ENCODE measurements around the gene NUDT22. TPM values are rescaled to one million over a fixed set of nuclear protein-coding genes. Genes with fewer than 3 reads are reported as not detected.

The NUDT22 gene
- total RNA-seq, 4 donors from 2014 or later: 36.8 to 53.7 (median 45.8) TPM

GRCh38 chr11:64226507-64227051 is 505 bp downstream of the NUDT22 start:
- Histone ChIP-seq H3K36me3 (peaks cover 0 to 10% of the 10 kb centered on the region in 2 donors), H3K9me3 (no peaks in the 10 kb centered on the region), H3K27ac (peak overlapping the region; percentile 83 to 94 (median 88)), H3K4me3 (peak overlapping the region; percentile 66 to 88), H3K27me3 (no peaks in the 10 kb centered on the region), H3K4me1 (peaks cover 0 to 66% (median 32%) of the 10 kb centered on the region in 3 donors)
- peak; percentile 27 for ATAC-seq
- no CpG with 5 or more reads among the region's 26 CpGs for WGBS, 2 donors (ENCODE audit: low coverage in 1 of 2)
- TF ChIP-seq EP300 (IDR thresholded peaks at IDR 0.05) (no peak), POLR2AphosphoS5 (IDR thresholded peaks at IDR 0.05) (no peak), POLR2A (IDR thresholded peaks at IDR 0.05) (no peak)
- TF ChIP-seq, protein P1, sequence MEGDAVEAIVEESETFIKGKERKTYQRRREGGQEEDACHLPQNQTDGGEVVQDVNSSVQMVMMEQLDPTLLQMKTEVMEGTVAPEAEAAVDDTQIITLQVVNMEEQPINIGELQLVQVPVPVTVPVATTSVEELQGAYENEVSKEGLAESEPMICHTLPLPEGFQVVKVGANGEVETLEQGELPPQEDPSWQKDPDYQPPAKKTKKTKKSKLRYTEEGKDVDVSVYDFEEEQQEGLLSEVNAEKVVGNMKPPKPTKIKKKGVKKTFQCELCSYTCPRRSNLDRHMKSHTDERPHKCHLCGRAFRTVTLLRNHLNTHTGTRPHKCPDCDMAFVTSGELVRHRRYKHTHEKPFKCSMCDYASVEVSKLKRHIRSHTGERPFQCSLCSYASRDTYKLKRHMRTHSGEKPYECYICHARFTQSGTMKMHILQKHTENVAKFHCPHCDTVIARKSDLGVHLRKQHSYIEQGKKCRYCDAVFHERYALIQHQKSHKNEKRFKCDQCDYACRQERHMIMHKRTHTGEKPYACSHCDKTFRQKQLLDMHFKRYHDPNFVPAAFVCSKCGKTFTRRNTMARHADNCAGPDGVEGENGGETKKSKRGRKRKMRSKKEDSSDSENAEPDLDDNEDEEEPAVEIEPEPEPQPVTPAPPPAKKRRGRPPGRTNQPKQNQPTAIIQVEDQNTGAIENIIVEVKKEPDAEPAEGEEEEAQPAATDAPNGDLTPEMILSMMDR (IDR thresholded peaks at IDR 0.05): peak in 1 of 4 experiments; percentile 4

- ATAC-seq: no peak
- TF ChIP-seq POLR2AphosphoS5 (IDR thresholded peaks at IDR 0.05) (no peak), POLR2A (IDR thresholded peaks at IDR 0.05) (no peak)
- TF ChIP-seq, protein P1 (IDR thresholded peaks at IDR 0.05): no peak
- no peaks in the 10 kb centered on the region for H3K27me3 ChIP-seq
- no peaks in the 10 kb centered on the region for H3K9me3 ChIP-seq
- H3K27ac ChIP-seq: peak overlapping the region; percentile 83 to 94 (median 88)
- H3K4me1 ChIP-seq: peaks cover 0 to 75% (median 34%) of the 10 kb centered on the region in 3 donors
- H3K4me3 ChIP-seq: peak overlapping the region in 1 of 2 donors; percentile 88
- peaks cover 0 to 10% of the 10 kb centered on the region in 2 donors for H3K36me3 ChIP-seq
- WGBS, 2 donors (ENCODE audit: low coverage in 1 of 2): 57% methylated on average over 3 of the region's 3 CpGs; no CpG with 5 or more reads in 1 of the 2 donors
These were observed 1.4 kb downstream of the NUDT22 start for GRCh38 chr11:64227405-64227956.

DNA sequence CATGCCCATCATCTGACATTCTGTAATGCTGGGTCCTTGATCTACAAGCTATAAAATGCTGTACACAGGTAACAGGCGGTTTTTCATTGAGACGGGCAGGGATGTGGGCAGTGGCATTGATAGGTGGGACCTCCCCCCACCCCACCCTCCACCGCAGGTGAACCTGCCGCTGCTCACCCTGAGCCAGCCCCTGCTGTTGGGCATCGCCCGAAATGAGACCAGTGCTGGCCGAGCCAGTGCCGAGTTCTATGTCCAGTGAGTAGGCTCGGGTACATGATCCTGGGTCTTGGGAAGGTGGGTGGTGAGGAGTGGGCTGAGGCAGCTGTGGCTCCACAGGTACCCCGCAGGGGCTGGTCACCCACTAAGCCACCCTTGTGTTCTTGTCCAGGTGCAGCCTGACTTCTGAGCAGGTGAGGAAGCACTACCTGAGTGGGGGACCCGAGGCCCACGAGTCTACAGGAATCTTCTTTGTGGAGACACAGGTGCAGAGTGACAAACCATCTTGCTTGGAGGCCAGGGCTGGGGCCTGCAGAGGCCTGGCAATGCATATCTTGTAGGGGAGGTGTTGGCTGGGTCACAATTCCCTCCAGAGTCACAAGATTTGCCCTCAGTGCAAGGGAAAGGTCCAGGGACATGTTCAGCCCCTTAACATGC is 3.1 kb downstream of the NUDT22 start:
- no peaks in the 10 kb centered on the region for H3K27me3 ChIP-seq
- peaks cover 0 to 91% (median 38%) of the 10 kb centered on the region in 3 donors for H3K4me1 ChIP-seq
- peak overlapping the region; percentile 67 to 97 (median 96) for H3K27ac ChIP-seq
- ATAC-seq: no peak
- no peaks in the 10 kb centered on the region for H3K36me3 ChIP-seq
- WGBS, 2 donors (ENCODE audit: low coverage in 1 of 2): 100% methylated on average over 3 of the region's 12 CpGs; no CpG with 5 or more reads in 1 of the 2 donors
- H3K9me3 ChIP-seq: no peaks in the 10 kb centered on the region
- H3K4me3 ChIP-seq: peak overlapping the region in 1 of 2 donors; percentile 83
- TF ChIP-seq, protein P1 (IDR thresholded peaks at IDR 0.05): no peak
- TF ChIP-seq POLR2AphosphoS5 (IDR thresholded peaks at IDR 0.05) (no peak), POLR2A (IDR thresholded peaks at IDR 0.05) (no peak), EP300 (IDR thresholded peaks at IDR 0.05) (no peak)

- Histone ChIP-seq H3K36me3 (no peaks in the 10 kb centered on the region), H3K9me3 (no peaks in the 10 kb centered on the region), H3K4me3 (peak overlapping the region; percentile 39 to 83), H3K4me1 (peaks cover 0 to 86% (median 38%) of the 10 kb centered on the region in 3 donors), H3K27ac (peak overlapping the region; percentile 67 to 97 (median 96)), H3K27me3 (no peaks in the 10 kb centered on the region)
- WGBS, 2 donors (ENCODE audit: low coverage in 1 of 2): 0% methylated on average over 3 of the region's 13 CpGs; no CpG with 5 or more reads in 1 of the 2 donors
- no peak for TF ChIP-seq POLR2A (IDR thresholded peaks at IDR 0.05)
- no peak for TF ChIP-seq POLR2AphosphoS5 (IDR thresholded peaks at IDR 0.05)
- no peak for TF ChIP-seq EP300 (IDR thresholded peaks at IDR 0.05)
- TF ChIP-seq, protein P1 (IDR thresholded peaks at IDR 0.05): no peak
- ATAC-seq: no peak
These were observed 3.7 kb downstream of the NUDT22 start for GRCh38 chr11:64229744-64230170.

Measured in gastroesophageal sphincter (tissue), 4 donors.